ENCODE data around the gene TTC7B. TPM values are rescaled to one million over a fixed set of nuclear protein-coding genes. Genes with fewer than 3 reads are reported as not detected.
"Not testable (repeated sequence)": the region's sequence is repeated elsewhere in the genome, so short reads cannot be mapped to it uniquely, and the experiment has no call there.

TTC7B gene
- total and polyA plus RNA-seq, 9 donors = 17.6 to 44.7 (median 38.0) TPM

DNA sequence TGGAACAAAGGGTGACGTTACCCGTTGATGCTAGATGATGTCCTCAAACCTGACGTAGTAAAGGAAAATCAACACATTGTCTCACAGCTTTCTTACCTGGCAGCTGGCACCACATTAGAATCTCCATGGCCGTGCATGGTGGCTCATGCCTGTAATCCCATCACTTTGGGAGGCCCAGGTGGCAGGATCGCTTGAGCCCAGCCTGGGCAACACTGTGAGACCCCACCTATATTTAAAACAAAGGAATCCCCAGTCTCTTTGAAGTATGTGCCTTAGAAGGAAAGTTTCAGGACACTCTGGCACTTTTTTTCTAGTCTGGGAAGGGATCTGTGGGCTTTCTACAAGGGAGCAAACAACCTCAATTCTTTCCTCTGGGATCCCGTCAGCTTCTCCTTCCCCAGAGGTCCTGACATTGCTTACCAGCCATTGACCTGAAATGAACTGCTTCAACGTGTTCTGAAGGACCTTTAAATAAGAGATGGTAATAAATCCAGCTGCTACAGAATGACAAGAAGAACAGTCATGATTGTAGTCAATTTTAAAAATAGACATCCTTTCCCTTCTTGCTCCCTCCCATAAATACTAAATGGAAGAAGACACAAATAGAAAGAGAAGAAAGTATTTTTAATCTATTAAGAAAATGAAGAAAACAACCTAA, 33.7 kb upstream of the TTC7B start:
- no peaks in the 10 kb centered on the region for H3K36me3 ChIP-seq (ENCODE audit: control insufficient read depth, insufficient read depth, low read length)
- H3K4me1 ChIP-seq (ENCODE audit: control insufficient read depth, insufficient read depth, low read length) = peaks cover 10% of the 10 kb centered on the region
- peak overlapping the region; percentile 58 for H3K27ac ChIP-seq (ENCODE audit: low read length)
- no peaks in the 10 kb centered on the region for H3K9me3 ChIP-seq (replicated peaks; ENCODE audit: control insufficient read depth, low read depth, low read length)
- no peak for DNase-seq
- H3K27me3 ChIP-seq (ENCODE audit: control insufficient read depth, insufficient read depth, low read length) = no peaks in the 10 kb centered on the region
- H3K4me3 ChIP-seq (ENCODE audit: low read length) = no peak overlapping the region
- 80% methylated on average over 4 of the region's 7 CpGs for WGBS (ENCODE audit: insufficient coverage)

GRCh38 chr14:90848944-90849731, 32.9 kb upstream of the TTC7B start:
- Histone ChIP-seq H3K36me3 (ENCODE audit: control insufficient read depth, insufficient read depth, low read length) (no peaks in the 10 kb centered on the region), H3K9me3 (replicated peaks; ENCODE audit: control insufficient read depth, low read depth, low read length) (no peaks in the 10 kb centered on the region), H3K27ac (ENCODE audit: low read length) (no peak overlapping the region), H3K27me3 (ENCODE audit: control insufficient read depth, insufficient read depth, low read length) (no peaks in the 10 kb centered on the region), H3K4me1 (ENCODE audit: control insufficient read depth, insufficient read depth, low read length) (peaks cover 10% of the 10 kb centered on the region), H3K4me3 (ENCODE audit: low read length) (no peak overlapping the region)
- WGBS (ENCODE audit: insufficient coverage) = 91% methylated on average over 9 of the region's 17 CpGs
- DNase-seq = no peak

GRCh38 chr14:90846511-90846910, 30.3 kb upstream of the TTC7B start:
- H3K4me1 ChIP-seq (ENCODE audit: control insufficient read depth, insufficient read depth, low read length) = peaks cover 10% of the 10 kb centered on the region
- WGBS (ENCODE audit: insufficient coverage) = no CpG with 5 or more reads among the region's 4 CpGs
- H3K27ac ChIP-seq (ENCODE audit: low read length) = no peak overlapping the region

GRCh38 chr14:90844321-90844720, 28.1 kb upstream of the TTC7B start:
- Histone ChIP-seq H3K4me1 (ENCODE audit: control insufficient read depth, insufficient read depth, low read length) (peaks cover 8% of the 10 kb centered on the region), H3K4me3 (ENCODE audit: low read length) (no peak overlapping the region), H3K27ac (ENCODE audit: low read length) (no peak overlapping the region), H3K27me3 (ENCODE audit: control insufficient read depth, insufficient read depth, low read length) (no peaks in the 10 kb centered on the region), H3K36me3 (ENCODE audit: control insufficient read depth, insufficient read depth, low read length) (no peaks in the 10 kb centered on the region), H3K9me3 (replicated peaks; ENCODE audit: control insufficient read depth, low read depth, low read length) (no peaks in the 10 kb centered on the region)
- DNase-seq = no peak
- WGBS (ENCODE audit: insufficient coverage) = no CpG with 5 or more reads among the region's 3 CpGs

More at GRCh38 chr14:90846511-90846910, 30.3 kb upstream of the TTC7B start:
- Histone ChIP-seq H3K4me3 (ENCODE audit: low read length) (no peak overlapping the region), H3K27me3 (ENCODE audit: control insufficient read depth, insufficient read depth, low read length) (no peaks in the 10 kb centered on the region), H3K36me3 (ENCODE audit: control insufficient read depth, insufficient read depth, low read length) (no peaks in the 10 kb centered on the region), H3K9me3 (replicated peaks; ENCODE audit: control insufficient read depth, low read depth, low read length) (no peaks in the 10 kb centered on the region)
- DNase-seq = no peak

GRCh38 chr14:90842726-90843125, 26.5 kb upstream of the TTC7B start:
- Histone ChIP-seq H3K27me3 (ENCODE audit: control insufficient read depth, insufficient read depth, low read length) (no peaks in the 10 kb centered on the region), H3K9me3 (replicated peaks; ENCODE audit: control insufficient read depth, low read depth, low read length) (no peaks in the 10 kb centered on the region), H3K4me3 (ENCODE audit: low read length) (no peak overlapping the region), H3K27ac (ENCODE audit: low read length) (no peak overlapping the region), H3K4me1 (ENCODE audit: control insufficient read depth, insufficient read depth, low read length) (peaks cover 18% of the 10 kb centered on the region), H3K36me3 (ENCODE audit: control insufficient read depth, insufficient read depth, low read length) (no peaks in the 10 kb centered on the region)
- WGBS (ENCODE audit: insufficient coverage) = 31% methylated on average over 2 of the region's 6 CpGs
- peak; percentile 59 for DNase-seq

- not testable (repeated sequence) for H3K36me3 ChIP-seq (ENCODE audit: control insufficient read depth, insufficient read depth, low read length); H3K27me3 ChIP-seq (ENCODE audit: control insufficient read depth, insufficient read depth, low read length); H3K4me3 ChIP-seq (ENCODE audit: low read length); H3K27ac ChIP-seq (ENCODE audit: low read length); DNase-seq; H3K9me3 ChIP-seq (replicated peaks; ENCODE audit: control insufficient read depth, low read depth, low read length)
- WGBS (ENCODE audit: insufficient coverage) = 92% methylated on average over 4 of the region's 4 CpGs
- peaks cover 15% of the 10 kb centered on the region for H3K4me1 ChIP-seq (ENCODE audit: control insufficient read depth, insufficient read depth, low read length)
Measured at GRCh38 chr14:90840667-90841066, 24.4 kb upstream of the TTC7B start.

GRCh38 chr14:90839889-90840266, 23.6 kb upstream of the TTC7B start:
- H3K4me3 ChIP-seq (ENCODE audit: low read length) = no peak overlapping the region
- H3K4me1 ChIP-seq (ENCODE audit: control insufficient read depth, insufficient read depth, low read length) = peaks cover 15% of the 10 kb centered on the region
- DNase-seq = no peak
- peak overlapping the region; percentile 94 for H3K27ac ChIP-seq (ENCODE audit: low read length)
- no peaks in the 10 kb centered on the region for H3K36me3 ChIP-seq (ENCODE audit: control insufficient read depth, insufficient read depth, low read length)
- H3K27me3 ChIP-seq (ENCODE audit: control insufficient read depth, insufficient read depth, low read length) = no peaks in the 10 kb centered on the region
- 83% methylated on average over 1 of the region's 3 CpGs for WGBS (ENCODE audit: insufficient coverage)
- no peaks in the 10 kb centered on the region for H3K9me3 ChIP-seq (replicated peaks; ENCODE audit: control insufficient read depth, low read depth, low read length)

- DNase-seq = peak; percentile 97
Measured at GRCh38 chr14:90839024-90839888, 23.0 kb upstream of the TTC7B start.

GRCh38 chr14:90838531-90838930, 22.3 kb upstream of the TTC7B start:
- not testable (repeated sequence) for H3K9me3 ChIP-seq (replicated peaks; ENCODE audit: control insufficient read depth, low read depth, low read length); H3K36me3 ChIP-seq (ENCODE audit: control insufficient read depth, insufficient read depth, low read length); H3K27me3 ChIP-seq (ENCODE audit: control insufficient read depth, insufficient read depth, low read length); DNase-seq; H3K4me3 ChIP-seq (ENCODE audit: low read length)
- H3K4me1 ChIP-seq (ENCODE audit: control insufficient read depth, insufficient read depth, low read length) = peaks cover 15% of the 10 kb centered on the region
- peak overlapping the region; percentile 94 for H3K27ac ChIP-seq (ENCODE audit: low read length)
- 79% methylated on average over 2 of the region's 8 CpGs for WGBS (ENCODE audit: insufficient coverage)

More at GRCh38 chr14:90839024-90839888, 23.0 kb upstream of the TTC7B start:
- peaks cover 15% of the 10 kb centered on the region for H3K4me1 ChIP-seq (ENCODE audit: control insufficient read depth, insufficient read depth, low read length)
- H3K4me3 ChIP-seq (ENCODE audit: low read length) = peak overlapping the region; percentile 13
- H3K9me3 ChIP-seq (replicated peaks; ENCODE audit: control insufficient read depth, low read depth, low read length) = no peaks in the 10 kb centered on the region
- H3K27me3 ChIP-seq (ENCODE audit: control insufficient read depth, insufficient read depth, low read length) = no peaks in the 10 kb centered on the region
- H3K27ac ChIP-seq (ENCODE audit: low read length) = peak overlapping the region; percentile 94
- H3K36me3 ChIP-seq (ENCODE audit: control insufficient read depth, insufficient read depth, low read length) = no peaks in the 10 kb centered on the region
- WGBS (ENCODE audit: insufficient coverage) = 39% methylated on average over 6 of the region's 10 CpGs

- no peak for DNase-seq
Measured at GRCh38 chr14:90837355-90837754, 21.1 kb upstream of the TTC7B start.

More at GRCh38 chr14:90837355-90837754, 21.1 kb upstream of the TTC7B start:
- Histone ChIP-seq H3K27ac (ENCODE audit: low read length) (no peak overlapping the region), H3K36me3 (ENCODE audit: control insufficient read depth, insufficient read depth, low read length) (no peaks in the 10 kb centered on the region), H3K27me3 (ENCODE audit: control insufficient read depth, insufficient read depth, low read length) (no peaks in the 10 kb centered on the region), H3K4me3 (ENCODE audit: low read length) (no peak overlapping the region), H3K9me3 (replicated peaks; ENCODE audit: control insufficient read depth, low read depth, low read length) (no peaks in the 10 kb centered on the region), H3K4me1 (ENCODE audit: control insufficient read depth, insufficient read depth, low read length) (peaks cover 15% of the 10 kb centered on the region)
- 86% methylated on average over 6 of the region's 9 CpGs for WGBS (ENCODE audit: insufficient coverage)
